GM12874 (cell line): ENCODE data around the gene DLGAP3.
A peak's percentile ranks its signal among the peaks of the same experiment; 100 is the strongest.

ENCODE experiments used
- CTCF ChIP-seq: IDR thresholded peaks from 2 replicates; pipeline ENCODE4 v1.5.1; 2011; ENCODE audit warnings: low read depth, mild to moderate bottlenecking, control low read depth, low read length, moderate library complexity; ENCODE audit not compliant: insufficient read depth

DLGAP3 gene

GRCh38 chr1:34858901-34859445 lies 70.5 kb downstream of the DLGAP3 start:
- no peak for TF ChIP-seq CTCF

GRCh38 chr1:34856697-34857096 lies 72.8 kb downstream of the DLGAP3 start:
- TF ChIP-seq CTCF: no peak

- peak; percentile 93 for TF ChIP-seq CTCF
Measured at GRCh38 chr1:34852677-34853217, 76.7 kb downstream of the DLGAP3 start.

- no peak for TF ChIP-seq CTCF
Measured at GRCh38 chr1:34851431-34852105, 77.9 kb downstream of the DLGAP3 start.

- TF ChIP-seq CTCF: no peak
Measured at GRCh38 chr1:34850382-34850781, 79.1 kb downstream of the DLGAP3 start.

- no peak for TF ChIP-seq CTCF
Measured at GRCh38 chr1:34847094-34847493, 82.4 kb downstream of the DLGAP3 start.

GRCh38 chr1:34846265-34846664 lies 83.2 kb downstream of the DLGAP3 start:
- no peak for TF ChIP-seq CTCF
